HG03342 (cell line): ENCODE measurements around the gene MATN1.

Source experiments
- ATAC-seq: cut with Tn5 transposase; IDR thresholded peaks from one replicate; pipeline ENCODE4 v1.9.1; 2021; ENCODE audit warnings: mild to moderate bottlenecking, moderate library complexity; ENCODE audit not compliant: unreplicated experiment

MATN1 gene

GRCh38 chr1:30758121-30758688 lies 34.8 kb upstream of the MATN1 start:
- ATAC-seq: no peak

DNA sequence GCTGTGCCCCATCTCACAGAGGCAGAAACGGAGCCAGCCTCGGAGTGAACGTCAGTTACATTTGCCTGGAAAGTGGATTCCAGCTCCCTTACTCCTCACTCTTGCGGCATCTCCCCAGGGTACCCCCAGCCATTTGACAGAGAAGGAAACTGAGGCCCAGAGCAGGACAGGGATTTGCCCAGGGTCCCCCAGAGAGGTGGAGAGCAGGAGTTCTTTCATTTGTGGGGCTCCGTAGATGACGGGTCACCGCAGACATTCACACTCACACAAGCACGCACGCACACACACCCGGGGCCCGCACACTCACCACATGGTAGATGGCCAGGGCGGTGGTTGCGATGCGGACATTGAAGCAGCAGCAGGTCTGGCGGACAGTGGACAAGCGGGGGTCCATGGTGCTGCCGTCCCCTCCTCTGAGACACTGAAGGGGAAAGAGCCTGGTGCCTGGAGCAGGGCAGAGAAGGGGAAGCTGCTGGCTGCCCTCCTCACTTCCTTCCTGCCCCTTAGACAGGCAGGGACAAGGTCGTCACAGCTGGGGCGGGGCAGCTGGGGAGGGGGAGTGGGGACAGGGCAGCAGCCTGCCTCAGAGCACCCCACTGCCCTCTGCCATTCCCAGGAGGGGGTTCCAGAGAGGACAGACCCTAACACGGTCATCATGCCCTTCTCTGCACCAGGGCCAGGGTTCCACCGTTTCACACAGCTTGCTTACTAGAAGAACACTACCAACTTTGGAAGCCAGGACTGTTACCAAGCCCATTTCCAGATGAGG lies 34.2 kb upstream of the MATN1 start, which contains the start of gene LAPTM5:
TSS of gene LAPTM5 (minus strand) at position 423 of the 769 bp plus-strand sequence. CDS start at position 394, 29 bp downstream.
- ATAC-seq: no peak

GRCh38 chr1:30756545-30757351 lies 33.4 kb upstream of the MATN1 start:
- ATAC-seq: no peak

GRCh38 chr1:30756206-30756544 lies 32.8 kb upstream of the MATN1 start:
- no peak for ATAC-seq

DNA sequence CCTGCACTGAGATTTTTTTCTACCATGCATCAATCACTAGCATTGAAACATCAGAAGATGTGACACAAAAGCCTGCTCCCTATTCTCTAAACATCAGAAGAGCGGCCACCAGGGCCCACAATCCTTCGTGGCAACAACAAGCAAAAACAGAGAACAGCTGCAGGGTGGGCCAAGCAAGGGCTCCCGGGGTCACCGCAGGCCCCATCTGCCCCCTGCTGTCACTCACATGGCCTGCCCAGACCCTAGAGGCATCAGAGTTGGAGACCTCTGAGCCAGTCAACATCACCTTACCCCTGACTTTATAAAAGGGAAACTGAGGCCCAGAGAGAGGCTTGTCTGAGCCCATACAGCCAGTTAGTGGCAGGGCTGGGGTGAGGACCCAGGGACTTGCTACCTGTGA lies 32.4 kb upstream of the MATN1 start:
- ATAC-seq: no peak

GRCh38 chr1:30755334-30755733 lies 31.9 kb upstream of the MATN1 start:
- ATAC-seq: no peak

DNA sequence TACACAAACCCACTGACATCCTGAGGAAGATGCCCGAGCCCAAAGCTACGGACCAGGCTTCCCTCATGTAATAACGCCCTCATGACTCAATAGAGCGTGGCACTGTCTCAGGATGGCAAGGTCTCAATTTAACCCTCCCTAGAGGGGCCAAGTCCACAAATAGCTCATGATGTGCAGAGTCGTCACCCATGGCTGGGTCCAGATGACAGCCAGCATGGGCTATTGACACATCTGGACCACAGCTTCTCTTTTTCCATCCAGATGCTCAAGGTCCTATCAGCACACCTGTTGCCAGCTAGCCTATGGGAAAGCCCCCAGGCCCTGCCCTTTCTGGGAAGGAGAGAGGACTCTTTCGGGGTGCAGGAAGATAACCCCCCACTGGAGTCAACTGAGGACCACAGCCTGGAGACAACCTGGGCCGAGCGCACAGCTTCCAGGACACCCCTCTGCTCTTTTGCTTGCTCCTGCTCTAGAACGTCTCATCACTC lies 31.3 kb upstream of the MATN1 start:
- peak; percentile 42 for ATAC-seq

DNA sequence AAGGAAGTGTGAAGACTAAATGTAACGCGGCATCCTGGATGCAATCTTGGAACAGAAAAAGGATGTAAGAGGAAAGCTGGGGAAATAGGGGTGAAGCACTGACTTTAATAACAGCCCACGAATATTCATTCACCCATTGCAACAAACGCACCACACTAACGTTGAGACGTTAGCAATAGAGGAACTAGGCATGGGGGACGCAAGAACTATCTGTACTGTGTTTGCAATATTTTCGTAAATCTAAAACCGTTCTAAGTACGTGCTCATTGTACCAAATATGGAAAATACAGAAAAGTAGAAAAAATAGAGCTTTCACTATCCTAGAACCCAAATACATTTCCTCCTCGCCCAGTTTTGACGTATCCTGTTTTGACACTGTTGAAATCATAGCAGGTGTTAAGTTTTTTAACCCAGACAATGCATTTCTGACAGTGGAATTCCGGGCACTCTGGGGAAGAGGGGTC lies 30.3 kb upstream of the MATN1 start:
- no peak for ATAC-seq

DNA sequence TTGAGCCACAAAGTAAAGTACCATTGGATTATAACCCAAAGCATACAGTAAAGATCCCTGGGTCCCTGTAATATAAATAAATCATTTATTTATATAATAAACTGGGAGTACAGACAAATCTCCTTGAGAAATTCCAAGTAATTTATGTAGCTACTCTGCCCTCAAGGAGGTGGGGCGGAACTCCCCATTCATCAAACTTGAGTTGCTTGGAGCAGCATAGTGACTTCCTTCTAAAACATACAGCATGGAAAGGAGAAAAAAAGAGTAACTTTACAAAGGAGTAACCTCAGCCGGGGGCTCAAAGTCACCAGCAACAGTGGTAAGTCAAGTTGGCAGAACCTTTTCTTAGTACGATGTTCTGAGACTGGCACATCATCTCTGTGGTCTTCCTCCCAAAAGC lies 29.7 kb upstream of the MATN1 start:
- no peak for ATAC-seq

GRCh38 chr1:30752651-30752908 lies 29.2 kb upstream of the MATN1 start:
- no peak for ATAC-seq

GRCh38 chr1:30751830-30752650 lies 28.7 kb upstream of the MATN1 start:
- no peak for ATAC-seq

DNA sequence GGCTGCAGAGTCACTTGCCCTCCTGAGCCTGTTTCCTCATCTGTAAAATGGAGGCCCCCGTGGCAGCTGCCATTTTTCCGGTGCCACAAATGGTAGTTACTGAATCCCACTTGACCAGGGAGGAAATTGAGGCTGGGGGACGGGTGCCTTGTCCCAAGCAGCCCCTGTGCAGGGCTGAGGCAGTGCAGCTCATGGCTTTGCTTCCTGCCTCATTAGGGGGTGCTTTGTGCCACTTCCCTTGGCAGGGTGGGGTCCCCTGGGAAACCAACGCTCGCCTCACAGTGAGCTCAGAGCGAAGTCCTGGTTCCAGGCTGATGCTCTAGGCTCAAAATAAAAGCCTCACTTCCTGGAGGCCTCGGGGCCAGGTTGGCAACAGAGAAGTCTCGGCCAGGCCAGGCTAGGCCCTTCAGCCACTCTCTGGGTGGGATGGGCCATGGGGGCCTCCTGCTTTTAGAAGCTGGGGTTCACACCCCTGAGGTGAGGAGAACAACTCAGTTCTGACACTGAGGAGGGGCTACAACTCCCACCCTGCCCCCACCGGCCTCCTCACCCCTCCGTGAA lies 27.4 kb upstream of the MATN1 start:
- ATAC-seq: no peak

GRCh38 chr1:30749691-30750583 lies 26.6 kb upstream of the MATN1 start:
- ATAC-seq: peak; percentile 31

- no peak for ATAC-seq
Observed at GRCh38 chr1:30748699-30749401, 25.5 kb upstream of the MATN1 start.

GRCh38 chr1:30748098-30748698 lies 24.8 kb upstream of the MATN1 start:
- no peak for ATAC-seq

DNA sequence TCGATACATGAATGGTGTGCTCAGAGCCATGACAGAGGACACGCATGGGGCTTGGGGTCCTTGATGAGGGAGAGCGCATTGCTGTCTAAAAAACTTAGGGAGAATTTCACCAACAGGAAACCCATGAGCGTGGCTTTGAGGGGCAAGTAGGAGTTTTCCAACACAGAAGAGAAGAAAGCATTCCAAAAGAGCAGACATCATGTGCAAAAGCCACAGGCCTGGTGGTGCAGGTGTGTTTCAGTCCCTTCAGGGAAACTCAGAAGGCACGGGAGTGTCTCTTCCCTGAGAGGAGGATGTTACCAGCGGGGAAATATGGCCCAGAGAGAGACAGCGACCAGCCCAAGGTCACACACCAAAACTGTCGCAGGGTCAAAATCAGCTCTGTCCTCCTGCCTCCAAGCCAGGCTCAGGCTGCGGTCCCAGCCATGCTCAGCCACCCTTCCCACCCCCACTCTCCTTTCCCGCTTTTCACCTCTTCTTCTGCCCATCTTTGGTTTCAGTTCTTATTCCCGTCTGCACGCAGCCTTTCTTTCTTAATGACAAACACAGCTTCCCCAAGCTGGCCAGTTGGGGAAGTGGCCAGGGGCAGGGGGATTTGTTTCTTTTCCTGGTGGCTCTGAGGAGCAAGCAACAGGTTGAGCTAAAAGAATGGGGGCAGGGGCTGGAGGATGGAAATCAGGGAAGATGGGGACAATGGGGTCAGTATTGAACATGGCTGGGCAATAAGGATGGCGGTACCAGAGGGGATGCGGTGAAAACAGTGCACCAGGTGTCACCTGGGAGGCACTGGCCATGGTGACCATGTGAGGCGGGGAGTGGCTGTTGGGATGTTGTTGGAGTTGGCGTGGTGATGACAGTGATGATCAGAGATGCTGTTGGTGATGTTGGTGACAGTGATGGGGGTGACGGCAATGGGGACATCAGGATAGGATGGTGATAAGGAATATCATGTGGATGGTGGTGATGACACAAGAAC lies 23.9 kb upstream of the MATN1 start:
- no peak for ATAC-seq

GRCh38 chr1:30746212-30747032 lies 23.0 kb upstream of the MATN1 start:
- ATAC-seq: no peak
